Neural crest cell (in vitro differentiated cells): ENCODE measurements around the gene RACK1. TPM values are rescaled to one million over a fixed set of nuclear protein-coding genes. Genes with fewer than 3 reads are reported as not detected.

Experiments used
- DNase-seq: peaks from one replicate; pipeline ENCODE4 v3.0.0; 2021; ENCODE audit warnings: low read depth, mixed read lengths, low spot score
- H3K27ac Mint-ChIP-seq: one replicate; pipeline ENCODE4 v1.8.0; 2021; ENCODE audit warnings: mild to moderate bottlenecking, mixed read lengths; ENCODE audit not compliant: unreplicated experiment
- H3K27me3 Mint-ChIP-seq: 2 replicates; pipeline ENCODE4 v1.8.0; 2021; ENCODE audit warnings: low read depth, mild to moderate bottlenecking, mixed read lengths
- H3K36me3 Mint-ChIP-seq: 2 replicates; pipeline ENCODE4 v1.8.0; 2021; ENCODE audit warnings: low read depth, mild to moderate bottlenecking, mixed read lengths
- H3K4me1 Mint-ChIP-seq: 2 replicates; pipeline ENCODE4 v1.8.0; 2021; ENCODE audit warnings: mixed read lengths
- H3K4me3 Mint-ChIP-seq: one replicate; pipeline ENCODE4 v1.8.0; 2021; ENCODE audit warnings: mild to moderate bottlenecking, mixed read lengths
- H3K9me3 Mint-ChIP-seq: 2 replicates; pipeline ENCODE4 v1.8.0; 2021; ENCODE audit warnings: mixed read lengths
- CTCF ChIP-seq: fragments of 200-600 bp; sonication (generic); conservative IDR thresholded peaks from 2 replicates; pipeline ENCODE4 v1.5.0; 2021; ENCODE audit warnings: antibody characterized with exemption, mild to moderate bottlenecking
- total RNA-seq: library from RNA; stranded (reverse); gene quantifications from 2 replicates; pipeline ENCODE4 v1.2.1, GENCODE V29; 2021

The RACK1 gene
- total RNA-seq, 1 donor from 2014 or later, result 2,359 TPM

GRCh38 chr5:181220178-181220515, 23.6 kb downstream of the RACK1 start:
- no peak for DNase-seq
- Mint-ChIP-seq H3K9me3 (peaks cover 9% of the 10 kb centered on the region), H3K4me1 (peaks cover 55% of the 10 kb centered on the region), H3K4me3 (peak overlapping the region; percentile 95), H3K27ac (no peak overlapping the region), H3K36me3 (peaks cover 13% of the 10 kb centered on the region), H3K27me3 (peaks cover 70% of the 10 kb centered on the region)
- no peak for TF ChIP-seq CTCF

GRCh38 chr5:181219262-181220177, 24.2 kb downstream of the RACK1 start:
- peaks cover 9% of the 10 kb centered on the region for H3K9me3 Mint-ChIP-seq
- H3K27ac Mint-ChIP-seq, result no peak overlapping the region
- peaks cover 13% of the 10 kb centered on the region for H3K36me3 Mint-ChIP-seq
- TF ChIP-seq CTCF, result no peak
- peaks cover 74% of the 10 kb centered on the region for H3K27me3 Mint-ChIP-seq
- no peak for DNase-seq
- H3K4me1 Mint-ChIP-seq, result peaks cover 52% of the 10 kb centered on the region
- peak overlapping the region; percentile 95 for H3K4me3 Mint-ChIP-seq

GRCh38 chr5:181218795-181219124, 24.9 kb downstream of the RACK1 start:
- no peak for DNase-seq
- peaks cover 44% of the 10 kb centered on the region for H3K4me1 Mint-ChIP-seq
- H3K27me3 Mint-ChIP-seq, result peaks cover 80% of the 10 kb centered on the region
- peaks cover 13% of the 10 kb centered on the region for H3K36me3 Mint-ChIP-seq
- peak overlapping the region; percentile 79 for H3K4me3 Mint-ChIP-seq
- TF ChIP-seq CTCF, result no peak
- no peak overlapping the region for H3K27ac Mint-ChIP-seq
- H3K9me3 Mint-ChIP-seq, result peaks cover 9% of the 10 kb centered on the region

- Mint-ChIP-seq H3K9me3 (peaks cover 9% of the 10 kb centered on the region), H3K36me3 (peaks cover 9% of the 10 kb centered on the region), H3K27me3 (peaks cover 84% of the 10 kb centered on the region), H3K4me3 (peak overlapping the region; percentile 79), H3K4me1 (peaks cover 35% of the 10 kb centered on the region), H3K27ac (no peak overlapping the region)
- TF ChIP-seq CTCF, result no peak
- no peak for DNase-seq
Observed at GRCh38 chr5:181217803-181218062, 26.0 kb downstream of the RACK1 start.

GRCh38 chr5:181217111-181217802, 26.4 kb downstream of the RACK1 start:
- no peak overlapping the region for H3K27ac Mint-ChIP-seq
- H3K27me3 Mint-ChIP-seq, result peaks cover 84% of the 10 kb centered on the region
- H3K36me3 Mint-ChIP-seq, result peaks cover 8% of the 10 kb centered on the region
- peak; percentile 49 for DNase-seq
- H3K4me3 Mint-ChIP-seq, result peak overlapping the region; percentile 79
- H3K4me1 Mint-ChIP-seq, result peaks cover 30% of the 10 kb centered on the region
- peaks cover 8% of the 10 kb centered on the region for H3K9me3 Mint-ChIP-seq
- TF ChIP-seq CTCF, result peak; percentile 19
